GM19239 (cell line): ENCODE data around the gene POLR2C.
"Not testable (repeated sequence)": the region's sequence is repeated elsewhere in the genome, so short reads cannot be mapped to it uniquely, and the experiment has no call there.

Experiments
- DNase-seq: peaks from one replicate; pipeline ENCODE4 v3.0.0; 2011; ENCODE audit warnings: low spot score; ENCODE audit not compliant: insufficient read length
- FAIRE-seq: peaks from 2 replicates; lab custom pipeline; 2011; peaks lifted over from hg19 to GRCh38; lab: Jason Lieb, UNC

Gene POLR2C

GRCh38 chr16:57478396-57479204 is 16.1 kb downstream of the POLR2C start:
- DNase-seq (no peak), FAIRE-seq (no peak)

GRCh38 chr16:57479205-57479975 is 16.9 kb downstream of the POLR2C start:
- FAIRE-seq = no peak
- no peak for DNase-seq

GRCh38 chr16:57479976-57480753 is 17.7 kb downstream of the POLR2C start:
- FAIRE-seq (no peak), DNase-seq (no peak)

GRCh38 chr16:57480754-57481230 is 18.3 kb downstream of the POLR2C start:
- DNase-seq = no peak
- FAIRE-seq = no peak

GRCh38 chr16:57481421-57481820 is 18.9 kb downstream of the POLR2C start:
- FAIRE-seq = no peak
- no peak for DNase-seq

GRCh38 chr16:57482845-57483545 is 20.5 kb downstream of the POLR2C start:
- DNase-seq (no peak), FAIRE-seq (no peak)

GRCh38 chr16:57483725-57484514 is 21.4 kb downstream of the POLR2C start:
- DNase-seq (no peak), FAIRE-seq (no peak)

- FAIRE-seq = no peak
- DNase-seq = no peak
These were observed 22.1 kb downstream of the POLR2C start for GRCh38 chr16:57484515-57485005.

GRCh38 chr16:57485091-57485915 is 22.8 kb downstream of the POLR2C start:
- no peak for DNase-seq
- no peak for FAIRE-seq

- DNase-seq = peak; percentile 93
- no peak for FAIRE-seq
These were observed 23.7 kb downstream of the POLR2C start, which contains the start of gene DOK4 for GRCh38 chr16:57485916-57486857. DOK4 (minus strand) TSS chr16:57486493; CDS start chr16:57479507, 6,986 bp downstream.

GRCh38 chr16:57486858-57487834 is 24.7 kb downstream of the POLR2C start:
- DNase-seq = no peak
- peak; percentile 14 for FAIRE-seq

GRCh38 chr16:57489229-57489628 is 26.8 kb downstream of the POLR2C start:
- DNase-seq (no peak), FAIRE-seq (no peak)

- no peak for FAIRE-seq
- no peak for DNase-seq
These were observed 31.3 kb downstream of the POLR2C start for GRCh38 chr16:57493767-57494166.

- DNase-seq = no peak
- no peak for FAIRE-seq
These were observed 34.6 kb downstream of the POLR2C start for GRCh38 chr16:57497121-57497520.

- FAIRE-seq (no peak), DNase-seq (no peak)
These were observed 35.6 kb downstream of the POLR2C start for GRCh38 chr16:57498031-57498430.

- not testable (repeated sequence) for FAIRE-seq, DNase-seq
These were observed 37.5 kb downstream of the POLR2C start for GRCh38 chr16:57499941-57500340.
